HG03039 (cell line): ENCODE data around the gene AXL.
A peak's percentile ranks its signal among the peaks of the same experiment; 100 is the strongest.

Experiments
- ATAC-seq: cut with Tn5 transposase; IDR thresholded peaks from one replicate; pipeline ENCODE4 v1.9.1; 2021; ENCODE audit warnings: mild to moderate bottlenecking, moderate library complexity; ENCODE audit not compliant: unreplicated experiment

The AXL gene

GRCh38 chr19:41233748-41234240 is 14.8 kb downstream of the AXL start:
- no peak for ATAC-seq

GRCh38 chr19:41234512-41235168 is 15.6 kb downstream of the AXL start:
- no peak for ATAC-seq

- no peak for ATAC-seq
Observed at GRCh38 chr19:41235480-41235879, 16.5 kb downstream of the AXL start.

GRCh38 chr19:41238244-41238643 is 19.2 kb downstream of the AXL start:
- ATAC-seq = no peak

GRCh38 chr19:41239363-41239762 is 20.3 kb downstream of the AXL start:
- no peak for ATAC-seq

GRCh38 chr19:41239961-41240574 is 21.0 kb downstream of the AXL start:
- ATAC-seq = no peak

- no peak for ATAC-seq
Observed at GRCh38 chr19:41241859-41242258, 22.8 kb downstream of the AXL start.

- ATAC-seq = no peak
Observed at GRCh38 chr19:41244117-41244516, 25.1 kb downstream of the AXL start.

- ATAC-seq = no peak
Observed at GRCh38 chr19:41245843-41246242, 26.8 kb downstream of the AXL start.

- ATAC-seq = no peak
Observed at GRCh38 chr19:41248895-41249294, 29.9 kb downstream of the AXL start.

- ATAC-seq = no peak
Observed at GRCh38 chr19:41249707-41250423, 30.8 kb downstream of the AXL start.

- no peak for ATAC-seq
Observed at GRCh38 chr19:41253660-41254059, 34.6 kb downstream of the AXL start.

- no peak for ATAC-seq
Observed at GRCh38 chr19:41255171-41255570, 36.1 kb downstream of the AXL start.

GRCh38 chr19:41261474-41262190 is 42.6 kb downstream of the AXL start:
- no peak for ATAC-seq

- peak; percentile 9 for ATAC-seq
Observed at GRCh38 chr19:41263042-41263849, 44.2 kb downstream of the AXL start.

GRCh38 chr19:41263850-41264580 is 45.0 kb downstream of the AXL start, which contains the start of gene HNRNPUL1:
TSS of gene HNRNPUL1 (plus strand) at chr19:41264372. CDS start at chr19:41264504, 132 bp downstream.
- ATAC-seq = peak; percentile 56

- ATAC-seq = peak; percentile 1
Observed at GRCh38 chr19:41264581-41265394, 45.8 kb downstream of the AXL start.

- no peak for ATAC-seq
Observed at GRCh38 chr19:41265395-41266153, 46.6 kb downstream of the AXL start.
